Measurements from ENCODE around the gene TRPM1. TPM values are rescaled to one million over a fixed set of nuclear protein-coding genes. Genes with fewer than 3 reads are reported as not detected.

The TRPM1 gene
- total RNA-seq, 1 experiment from 2014 or later: not detected

DNA sequence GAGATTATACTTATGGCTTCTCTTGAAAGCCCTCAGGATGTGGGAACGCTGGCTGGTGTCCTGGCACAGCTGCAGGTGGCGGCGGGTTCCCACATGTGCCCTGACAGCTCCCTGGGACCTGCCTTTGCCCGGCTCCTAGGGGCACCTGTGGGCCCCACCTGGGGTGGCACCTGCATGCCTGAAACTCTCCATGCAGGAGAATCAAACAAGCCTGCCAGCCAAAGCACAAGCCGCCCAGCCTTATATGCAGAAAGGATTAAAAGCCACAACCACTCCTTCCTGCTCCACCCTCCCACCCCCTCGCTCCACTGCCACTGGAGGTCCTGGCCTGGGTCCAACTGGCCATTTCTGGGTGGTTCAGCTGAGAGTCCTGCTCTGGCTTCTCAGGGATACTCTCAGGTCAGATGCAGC is 18.1 kb downstream of the TRPM1 start:
- DNase-seq (ENCODE audit: low read depth): no peak

DNA sequence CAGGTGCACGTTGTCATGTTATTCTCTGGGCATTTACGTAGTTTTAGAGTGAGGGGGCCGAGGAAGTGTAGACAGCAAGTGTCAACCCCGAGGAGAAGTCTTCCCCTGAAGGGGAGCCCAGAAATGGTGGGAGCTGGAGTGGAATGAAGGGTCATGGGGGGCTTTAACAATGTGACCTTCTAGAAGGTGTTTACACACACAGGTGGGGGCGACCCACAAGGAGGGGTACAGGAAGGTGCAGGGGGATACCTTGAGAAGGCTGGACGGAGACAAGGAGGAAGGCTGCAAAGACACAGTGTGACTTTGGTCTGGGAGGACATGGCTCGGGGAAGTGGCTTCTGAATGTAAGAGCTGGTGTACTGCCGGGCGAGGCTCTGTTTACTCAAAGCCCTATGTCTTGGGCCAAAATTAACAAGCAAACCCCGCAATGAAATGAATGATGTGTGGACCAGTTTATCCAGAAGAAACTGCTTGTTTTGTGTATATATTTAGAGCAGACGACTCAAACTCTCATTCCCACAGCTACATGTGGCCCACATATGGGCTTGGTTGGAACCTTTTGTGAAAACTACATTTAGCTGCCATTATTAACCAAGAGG is 18.7 kb downstream of the TRPM1 start:
- DNase-seq (ENCODE audit: low read depth): no peak

DNA sequence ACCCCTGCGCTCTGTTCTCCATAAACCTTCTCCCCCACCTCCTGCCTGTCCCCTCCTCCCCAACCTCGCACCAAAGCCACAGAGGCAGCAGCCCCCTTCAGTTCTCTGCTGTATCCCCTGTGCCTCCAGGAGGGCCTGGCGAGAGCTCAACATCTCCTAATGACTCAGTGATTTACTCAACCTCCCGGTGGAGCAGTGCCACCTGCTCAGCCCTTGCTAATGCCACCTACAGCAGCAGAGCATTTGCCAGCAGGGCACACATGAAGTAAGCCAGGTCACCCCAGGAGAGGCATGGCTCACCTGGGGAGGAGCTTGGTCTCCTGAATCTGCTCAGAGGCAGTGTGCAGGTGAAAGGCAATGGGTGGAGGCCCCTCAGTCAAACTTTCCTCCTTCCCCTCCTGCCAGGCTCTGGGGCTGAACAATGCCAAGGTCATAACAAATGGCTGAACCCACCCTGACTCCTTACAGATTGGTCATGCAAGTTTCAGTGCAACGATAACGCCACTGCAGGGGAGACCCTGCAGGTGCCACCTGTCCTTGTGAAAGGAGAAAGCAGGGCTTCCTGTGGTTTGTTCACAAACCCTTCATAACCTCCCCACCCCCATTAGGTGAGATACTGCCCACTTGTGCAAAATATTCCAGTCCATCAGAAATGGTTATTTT is 19.8 kb downstream of the TRPM1 start:
- no peak for DNase-seq (ENCODE audit: low read depth)

DNA sequence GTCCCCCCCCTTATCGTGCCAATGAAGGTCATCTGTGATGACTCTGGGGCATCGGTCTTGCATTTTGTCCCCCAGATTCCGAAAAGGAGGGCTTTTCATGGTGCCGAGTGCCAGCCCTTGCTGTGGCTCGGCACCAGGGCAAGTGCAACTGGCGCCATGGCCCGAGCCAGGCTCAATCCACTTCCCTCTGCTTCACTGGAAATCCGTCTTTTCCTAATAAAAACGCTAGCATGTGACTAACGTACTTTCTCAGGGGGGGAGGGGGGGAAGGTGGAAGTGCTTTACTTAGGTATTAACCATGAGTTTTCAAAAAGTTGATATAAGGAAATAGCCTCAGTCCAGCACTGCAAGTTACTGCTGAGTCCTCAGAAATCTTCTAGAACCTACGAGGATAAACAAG is 20.5 kb downstream of the TRPM1 start:
- no peak for DNase-seq (ENCODE audit: low read depth)

DNA sequence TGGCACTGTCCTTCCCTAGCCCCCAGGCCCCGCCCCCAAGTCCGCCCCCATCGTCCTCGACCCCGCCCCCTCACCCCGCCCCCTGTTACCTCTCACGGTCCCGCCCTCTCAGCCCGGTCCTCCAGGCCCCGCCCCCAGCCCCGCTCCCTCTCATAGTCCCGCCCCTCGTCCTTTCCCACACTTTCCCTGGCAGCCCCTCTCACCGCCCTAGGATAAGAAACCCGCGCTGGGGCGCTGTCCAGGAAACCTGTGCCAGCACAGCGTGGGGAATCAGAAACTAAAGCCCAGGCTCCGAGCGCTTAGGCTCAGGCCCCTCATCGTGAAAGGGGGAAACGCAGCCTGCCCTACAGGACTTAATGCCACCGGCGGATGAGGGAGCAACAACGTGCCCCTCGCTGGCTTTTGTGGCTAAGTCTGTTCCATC is 20.9 kb downstream of the TRPM1 start:
- DNase-seq (ENCODE audit: low read depth): no peak

DNA sequence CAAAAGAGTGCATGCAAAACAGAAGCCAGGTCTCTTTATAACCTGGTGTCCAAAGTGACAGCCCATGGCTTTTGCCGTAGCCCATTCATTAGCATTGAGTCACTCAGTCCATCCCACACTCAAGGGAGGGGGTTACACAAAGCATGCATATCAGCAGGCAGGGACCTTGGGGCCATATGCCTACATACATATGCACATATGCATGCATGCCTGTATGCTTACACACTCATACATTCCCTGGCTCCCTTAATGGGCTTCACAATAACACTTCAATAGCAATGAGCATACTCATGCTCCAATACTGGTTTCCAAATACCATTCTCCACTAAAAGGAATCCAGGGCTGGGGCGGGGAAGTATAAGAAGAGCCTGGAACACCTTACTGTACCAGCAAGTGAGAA is 22.0 kb downstream of the TRPM1 start:
- no peak for DNase-seq (ENCODE audit: low read depth)

DNA sequence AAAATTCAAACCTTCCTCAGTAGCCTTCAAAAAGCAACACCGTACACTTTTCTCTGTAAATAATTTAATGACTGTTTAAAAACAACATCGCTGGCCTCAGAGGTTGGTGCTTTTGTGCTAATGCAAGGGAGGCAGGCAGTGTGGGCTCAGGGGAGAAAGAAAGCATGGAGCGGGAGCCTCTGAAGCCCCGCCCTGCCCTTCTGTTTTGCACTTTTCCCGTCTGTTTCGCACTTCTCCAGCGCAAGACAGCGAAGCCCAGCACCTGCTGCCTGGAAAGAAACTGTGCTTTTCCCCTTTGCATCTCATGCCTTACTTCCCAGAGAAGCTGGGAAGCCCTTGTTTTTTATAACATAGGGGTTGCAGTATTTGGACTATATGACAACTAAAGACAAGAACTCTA is 23.1 kb downstream of the TRPM1 start:
- DNase-seq (ENCODE audit: low read depth): no peak

DNA sequence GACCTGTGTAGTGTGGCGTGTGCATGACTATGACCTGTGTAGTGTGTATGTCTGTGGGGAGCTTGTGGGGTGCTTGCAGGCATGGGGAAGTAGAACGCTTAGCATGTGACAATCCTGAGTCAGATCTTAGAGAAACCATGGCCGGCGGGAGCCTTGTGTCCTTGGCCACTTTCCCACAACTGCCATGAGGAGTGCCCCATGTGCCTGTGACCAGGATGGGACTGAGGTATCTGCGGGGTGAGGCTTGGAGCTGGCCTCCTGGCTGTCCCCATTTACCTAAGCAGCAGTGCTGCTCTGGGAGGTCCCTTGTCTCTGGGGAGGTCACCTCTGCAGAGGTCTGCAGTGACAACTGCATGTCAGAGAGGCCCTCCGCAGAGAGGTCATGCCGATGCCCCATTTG is 23.6 kb downstream of the TRPM1 start:
- DNase-seq (ENCODE audit: low read depth): no peak

DNA sequence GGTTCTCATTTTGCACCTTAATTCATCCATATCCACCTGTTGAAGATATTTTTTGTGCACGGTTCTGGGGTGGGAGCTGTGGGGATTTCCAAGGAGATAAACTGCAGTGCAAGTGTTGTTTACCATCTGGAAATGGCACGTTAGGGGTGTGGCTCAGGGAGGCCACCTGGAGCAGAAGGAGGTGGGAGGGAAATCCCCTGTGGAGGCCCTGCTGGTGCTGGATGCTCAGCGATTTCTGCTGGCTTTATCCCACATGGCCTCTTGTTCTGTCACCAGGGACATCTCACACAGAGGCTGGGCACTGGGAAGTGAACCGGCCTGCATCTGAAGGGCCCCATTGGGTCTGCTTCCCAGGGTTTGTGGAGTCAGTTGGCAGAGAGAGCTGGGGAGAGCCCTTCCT is 24.3 kb downstream of the TRPM1 start:
- no peak for DNase-seq (ENCODE audit: low read depth)

DNA sequence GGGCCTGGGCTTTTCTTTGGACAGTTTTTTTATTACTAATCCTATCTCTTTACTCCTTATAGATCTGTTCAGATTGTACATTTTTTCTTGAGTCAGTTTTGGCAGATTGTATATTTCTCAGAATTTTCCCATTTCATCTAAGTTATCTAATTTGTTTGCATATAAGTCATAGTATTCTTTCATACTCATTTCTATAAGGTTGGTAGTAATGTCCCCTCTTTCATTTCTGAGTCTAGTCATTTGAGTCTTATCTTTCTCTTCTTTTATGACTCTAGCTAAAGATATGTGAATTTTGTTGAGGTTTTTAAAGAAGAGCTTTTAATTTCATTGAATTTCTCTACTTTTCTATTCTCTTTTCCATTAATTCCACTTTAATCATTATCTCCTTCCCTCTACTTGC is 27.2 kb downstream of the TRPM1 start:
- no peak for DNase-seq (ENCODE audit: low read depth)

DNA sequence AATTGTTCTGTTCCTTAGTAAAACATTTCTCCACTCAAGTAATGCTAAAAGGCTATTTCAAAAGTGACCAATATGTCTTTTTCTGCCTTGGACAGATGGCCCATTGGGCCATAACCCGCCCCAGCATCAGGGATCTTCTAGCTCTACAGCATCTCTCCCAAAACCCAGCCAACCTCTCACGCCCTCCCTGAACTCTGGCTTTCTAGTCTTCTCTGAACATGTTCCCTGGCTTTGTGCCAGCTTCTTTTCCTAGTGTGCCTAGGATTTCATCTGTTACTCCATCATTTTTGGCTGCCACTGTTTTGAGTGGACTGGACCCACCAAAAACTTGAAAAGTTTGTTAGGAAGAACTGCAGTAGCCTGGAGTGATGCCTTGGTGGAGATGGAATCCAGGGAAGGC is 30.7 kb downstream of the TRPM1 start:
- no peak for DNase-seq (ENCODE audit: low read depth)

DNA sequence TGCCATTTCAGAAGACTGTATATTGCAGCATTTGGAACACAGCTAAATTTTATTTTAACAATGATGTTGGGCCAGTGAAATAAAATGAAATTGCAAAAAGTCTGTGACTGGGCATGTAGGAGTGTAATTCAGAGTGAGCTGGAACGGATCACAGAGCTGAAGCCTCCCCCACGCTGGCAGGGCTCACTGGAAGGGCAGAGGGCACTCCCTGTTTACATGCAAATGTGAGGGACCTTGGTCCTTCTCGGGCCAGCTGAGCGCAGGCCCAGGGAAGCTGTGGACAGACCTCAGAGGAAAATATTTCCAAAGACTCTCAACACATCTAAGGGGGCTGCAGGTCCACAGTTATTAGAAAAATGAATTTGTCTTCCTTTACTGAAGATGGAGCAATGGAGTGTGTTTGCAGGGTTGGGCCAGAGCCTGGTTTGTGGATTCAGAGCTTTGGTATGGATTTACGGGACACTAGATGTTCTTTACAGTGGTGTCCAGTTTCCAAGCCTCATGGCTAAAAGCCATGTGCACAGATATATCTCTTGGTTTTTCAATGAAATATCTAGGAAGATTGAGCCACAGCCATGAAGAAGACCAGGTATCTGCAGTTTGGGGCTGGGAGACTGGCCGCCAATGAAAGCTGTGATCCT is 32.0 kb downstream of the TRPM1 start:
- no peak for DNase-seq (ENCODE audit: low read depth)

DNA sequence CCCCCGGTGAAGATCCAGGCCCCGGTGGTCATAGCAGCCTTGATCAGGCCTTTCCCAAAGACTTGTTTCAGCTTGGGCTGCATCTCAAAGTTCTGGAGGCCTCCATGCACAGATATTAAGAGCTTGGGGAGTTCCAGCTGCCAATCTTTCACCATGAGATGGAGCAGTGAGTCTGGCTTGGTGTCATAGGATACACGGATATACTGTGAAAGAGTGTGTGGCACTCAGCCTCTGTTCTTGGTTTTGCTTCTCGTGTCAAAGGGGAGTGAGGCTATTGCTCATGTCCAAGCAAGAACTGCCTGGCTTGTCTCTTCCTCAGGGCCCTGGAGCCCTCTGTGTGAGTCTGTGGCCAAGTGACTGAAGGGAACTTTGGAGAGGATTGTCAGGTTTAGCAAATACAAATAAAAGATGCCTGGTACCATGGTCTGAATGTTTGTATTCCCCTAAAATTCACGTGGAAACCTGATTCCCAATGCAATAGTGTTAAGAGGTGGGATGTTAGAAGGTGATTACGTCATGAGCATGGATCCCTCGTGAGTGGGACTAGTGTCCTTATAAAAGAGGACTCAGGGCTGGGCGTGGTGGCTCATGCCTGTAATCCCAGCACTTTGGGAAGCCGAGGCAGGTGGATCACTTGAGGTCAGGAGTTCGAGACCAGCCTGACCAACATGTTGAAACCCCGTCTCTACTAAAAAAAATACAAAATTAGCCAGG is 33.5 kb downstream of the TRPM1 start:
- DNase-seq (ENCODE audit: low read depth): no peak

DNA sequence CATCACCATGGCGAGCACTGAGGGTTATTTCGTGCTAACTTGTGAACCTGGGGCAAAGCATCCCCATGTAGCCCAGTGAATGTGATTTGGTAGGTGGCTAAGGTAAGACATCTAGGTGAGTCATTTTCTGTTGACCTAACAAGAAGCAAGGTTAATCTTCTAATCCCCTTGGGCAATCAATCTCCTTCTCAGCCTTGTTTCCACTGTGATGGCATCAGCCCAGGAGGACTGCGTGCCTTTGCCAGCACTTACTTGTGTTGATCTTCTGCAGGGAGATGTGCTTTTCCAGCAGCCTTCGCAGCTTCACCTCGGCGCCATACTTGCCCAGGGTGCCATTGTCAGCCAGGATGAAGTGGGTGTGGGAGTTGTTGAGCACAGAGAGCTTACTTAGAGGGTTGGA is 35.7 kb downstream of the TRPM1 start:
- no peak for DNase-seq (ENCODE audit: low read depth)

DNA sequence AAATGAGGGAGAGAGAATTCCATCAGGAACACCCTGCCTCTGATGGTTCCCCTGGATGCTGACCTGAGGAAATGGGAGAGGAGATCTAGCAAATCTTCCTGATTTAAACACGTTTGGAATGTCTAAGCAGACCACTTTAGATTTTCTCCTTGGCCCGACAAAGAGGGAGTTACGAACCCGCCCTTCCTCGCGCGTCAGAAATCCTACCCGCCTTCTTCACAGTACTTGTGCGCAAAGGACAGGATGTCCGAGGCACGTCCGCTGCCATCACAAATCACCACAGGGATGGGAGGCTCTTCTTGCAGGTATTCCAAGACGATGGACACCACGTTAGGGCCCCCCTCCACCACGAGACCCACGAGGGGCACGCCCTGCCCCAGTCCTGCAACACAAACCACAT is 38.6 kb downstream of the TRPM1 start:
- no peak for DNase-seq (ENCODE audit: low read depth)

DNA sequence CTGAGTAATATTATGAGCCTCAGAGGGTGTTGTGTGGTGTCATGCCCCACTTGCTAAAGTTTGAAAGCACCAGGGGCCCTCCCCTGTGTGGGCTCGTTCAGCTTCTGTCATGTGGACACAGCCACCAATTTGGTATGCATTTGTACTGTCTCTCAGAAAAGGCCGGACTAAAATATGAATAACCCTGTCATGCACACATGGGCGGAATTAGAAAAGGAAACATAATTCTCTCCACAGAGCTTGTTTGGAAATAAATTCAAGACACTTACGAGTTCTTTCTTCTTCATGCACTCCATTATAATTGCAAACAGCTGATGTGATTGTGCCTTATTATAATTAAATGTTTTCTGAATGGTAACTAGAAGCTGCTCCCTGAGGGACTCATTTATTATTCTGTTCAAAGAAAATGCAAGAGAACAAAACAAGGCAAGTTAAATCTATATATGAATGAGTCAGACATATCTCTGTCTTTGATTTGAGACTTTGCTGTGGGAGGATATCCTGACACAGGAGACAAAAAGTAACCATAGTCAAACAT is 39.1 kb downstream of the TRPM1 start:
- no peak for DNase-seq (ENCODE audit: low read depth)

DNA sequence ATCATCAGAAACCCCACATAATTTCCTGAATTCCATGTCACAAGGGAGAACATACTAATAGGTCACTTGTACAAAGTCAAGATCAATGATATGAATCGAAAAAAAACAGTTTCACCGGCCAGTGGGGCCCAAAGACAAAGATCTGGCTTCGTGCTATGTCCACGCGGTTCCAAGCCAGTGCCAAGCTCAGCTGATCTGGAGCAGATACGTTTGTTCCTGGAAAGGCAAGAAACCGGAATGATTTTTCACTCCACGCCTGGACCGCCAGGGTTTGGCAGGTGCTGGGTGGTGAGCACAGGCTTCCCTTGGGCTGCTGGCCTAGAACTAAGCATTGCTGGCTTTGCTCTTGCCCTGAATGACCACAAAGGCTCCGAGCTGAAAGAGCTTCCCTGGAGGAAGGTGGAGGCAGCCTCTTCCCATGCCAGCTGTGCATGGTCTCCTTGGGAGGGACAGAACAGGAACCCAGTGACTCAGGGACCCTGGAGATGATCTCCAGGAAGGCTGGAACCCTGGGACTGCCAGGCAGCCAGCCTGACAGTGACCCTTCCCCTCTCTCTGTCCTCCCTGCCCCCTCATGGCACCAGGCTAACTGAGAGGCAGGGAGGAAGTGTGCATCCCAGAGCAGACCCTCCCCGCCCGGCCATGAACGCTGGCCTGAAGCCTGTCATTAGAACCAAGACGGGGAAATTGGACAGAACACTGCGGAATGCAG is 40.9 kb downstream of the TRPM1 start:
- DNase-seq (ENCODE audit: low read depth): no peak

DNA sequence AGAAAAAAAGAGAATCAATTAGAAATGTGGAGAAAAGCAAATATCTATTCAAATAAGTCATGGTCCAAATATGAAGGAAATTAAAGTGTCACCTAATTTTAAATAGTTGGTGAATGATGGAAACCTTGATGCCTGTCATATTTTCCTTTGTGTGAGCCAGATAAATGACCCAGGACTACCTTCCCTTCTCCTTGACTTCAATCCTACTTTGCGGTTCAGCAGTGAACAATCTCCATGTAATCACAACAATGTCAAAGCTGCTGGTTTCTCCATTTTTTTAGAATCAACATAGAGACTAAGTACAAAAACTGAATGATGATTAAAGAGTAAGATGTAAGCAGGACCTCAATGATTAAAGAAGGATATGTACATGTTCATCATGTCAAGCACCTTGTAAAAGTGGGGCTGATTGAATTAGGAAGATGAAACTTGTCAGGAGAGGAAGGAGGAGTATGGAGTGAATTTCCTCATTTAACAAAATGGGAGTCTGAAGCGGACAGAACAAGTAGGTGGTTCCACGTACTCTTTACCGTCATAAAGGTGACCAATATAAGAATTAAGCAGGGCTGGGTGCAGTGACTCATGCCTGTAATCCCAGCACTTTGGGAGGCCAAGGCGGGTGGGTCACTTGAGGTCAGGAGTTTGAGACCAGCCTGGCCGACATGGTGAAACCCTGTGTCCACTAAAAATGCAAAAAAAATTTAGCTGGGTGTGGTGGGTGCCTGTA is 43.1 kb downstream of the TRPM1 start:
- DNase-seq (ENCODE audit: low read depth): no peak

DNA sequence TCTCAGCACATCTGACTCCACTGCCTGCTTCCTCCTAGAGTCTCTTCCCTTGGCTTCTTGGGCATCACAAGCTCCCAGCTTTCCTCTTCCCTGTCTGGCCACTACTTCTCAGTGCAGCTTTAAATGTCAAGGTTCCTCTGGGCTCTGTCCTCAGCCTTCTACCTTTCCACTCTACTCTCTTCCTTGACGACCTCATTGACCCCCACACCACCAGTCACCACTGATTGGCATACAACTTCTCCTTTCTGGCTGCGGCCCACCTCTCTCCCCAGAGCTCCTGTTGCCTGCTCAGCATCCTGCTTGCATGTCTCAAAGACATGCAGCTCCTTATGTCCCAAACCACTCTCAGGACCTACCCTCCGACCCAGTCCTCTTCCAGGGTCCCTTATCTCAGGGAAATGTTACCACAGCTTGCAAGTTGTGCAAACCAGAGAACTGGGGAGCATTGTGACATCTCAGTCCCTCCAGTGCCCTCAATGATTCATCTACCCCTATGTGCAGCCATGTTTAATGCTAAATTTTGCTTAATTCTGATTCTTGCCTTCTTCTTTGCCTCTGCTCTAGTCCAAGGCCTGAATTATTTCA is 49.9 kb downstream of the TRPM1 start:
- DNase-seq (ENCODE audit: low read depth): no peak

DNA sequence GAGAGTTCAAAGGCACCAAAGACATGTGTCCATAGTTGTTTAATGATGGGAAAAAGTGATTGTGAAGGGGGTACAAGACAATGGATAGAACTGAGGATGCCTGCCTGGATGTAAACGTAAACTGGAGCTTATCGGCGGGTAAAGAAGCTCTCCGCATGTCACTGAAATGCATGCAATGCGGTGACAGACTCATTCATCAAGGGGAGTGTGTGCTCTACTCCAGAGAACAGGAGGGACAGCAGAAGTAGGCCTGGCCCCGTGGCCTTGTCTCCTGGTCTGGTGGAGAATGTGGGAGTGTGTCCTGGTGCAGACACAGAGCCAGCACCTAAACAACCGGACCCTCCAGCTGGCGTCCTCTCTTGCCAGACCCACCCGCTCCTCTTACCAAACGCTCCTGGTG is 50.6 kb downstream of the TRPM1 start:
- DNase-seq (ENCODE audit: low read depth): no peak

Data from HT1080 (cell line).